ENCODE data around the gene MAPK10.

GRCh38 chr4:86319390-86319789 lies 40.5 kb downstream of the MAPK10 start:
- no peak for TF ChIP-seq SMC3 (IDR thresholded peaks at IDR 0.05; ENCODE audit: borderline replicate concordance, low read length)
- TF ChIP-seq POLR2A (IDR thresholded peaks at IDR 0.05; ENCODE audit: low read depth, low read length), result no peak
- TF ChIP-seq BCL3 (IDR thresholded peaks at IDR 0.05; ENCODE audit: borderline replicate concordance, insufficient read depth, low read depth, low read length, poor library complexity, severe bottlenecking), result no peak
- no peak for TF ChIP-seq IRF3 (IDR thresholded peaks at IDR 0.05)
- no peak for TF ChIP-seq PAX5 (IDR thresholded peaks at IDR 0.05; ENCODE audit: borderline replicate concordance, low read depth, low read length)
- TF ChIP-seq FOXM1 (IDR thresholded peaks at IDR 0.05; ENCODE audit: low read depth, low read length), result no peak
- TF ChIP-seq CTCF (IDR thresholded peaks at IDR 0.05 in 2 of 3, conservative IDR thresholded peaks at IDR 0.05 in 1 of 3; ENCODE audit: control insufficient read depth in 2 of 3, extremely low read depth in 1 of 3, insufficient read depth in 1 of 3, low read depth in 3 of 3, low read length in 3 of 3), result no peak
- no peak for TF ChIP-seq IKZF1 (conservative IDR thresholded peaks at IDR 0.05)
- no peak for TF ChIP-seq ELK1 (IDR thresholded peaks at IDR 0.05; ENCODE audit: low read depth, low read length)
- no peak for TF ChIP-seq EP300 (IDR thresholded peaks at IDR 0.05; ENCODE audit: borderline replicate concordance in 1 of 2, control insufficient read depth in 1 of 2, low read depth in 2 of 2, low read length in 2 of 2)
- no peak for TF ChIP-seq EZH2 (IDR thresholded peaks at IDR 0.05; ENCODE audit: borderline replicate concordance, control insufficient read depth, low read depth, low read length)
- TF ChIP-seq CREM (IDR thresholded peaks at IDR 0.05; ENCODE audit: low read depth), result no peak
- no peak for TF ChIP-seq BRCA1 (IDR thresholded peaks at IDR 0.05; ENCODE audit: low read depth, low read length)
- TF ChIP-seq SP1 (IDR thresholded peaks at IDR 0.05; ENCODE audit: low read depth, low read length), result no peak

Measured in GM12878 (cell line).